GM12801 (cell line): Measurements from ENCODE around the gene FCHO2.

Experiments used
- TF ChIP-seq, protein P1 (sequence below): IDR thresholded peaks from one replicate; pipeline ENCODE4 v1.5.1; 2011; ENCODE audit warnings: control low read depth; ENCODE audit not compliant: insufficient read length; ENCODE audit errors: extremely low read depth

The FCHO2 gene

DNA sequence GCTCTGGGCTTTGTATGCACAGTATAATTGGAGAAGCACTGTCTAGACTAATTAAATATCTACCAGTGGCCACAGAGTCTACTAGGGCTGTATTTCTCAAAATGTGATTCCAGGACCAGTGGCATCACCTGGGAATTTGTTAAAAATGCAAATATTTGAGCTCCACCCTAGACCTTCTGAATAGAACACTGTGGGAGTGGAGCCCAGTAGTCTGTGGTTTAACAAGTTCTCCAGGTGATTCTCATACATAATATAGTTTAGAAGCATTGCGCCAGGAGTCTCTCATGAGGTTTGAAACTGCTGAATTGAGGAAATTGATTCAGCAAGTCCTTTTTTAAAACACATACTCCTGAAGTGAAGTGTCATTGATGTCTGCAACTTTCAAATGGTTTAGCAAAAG is 74.7 kb downstream of the FCHO2 start:
- TF ChIP-seq, protein P1, sequence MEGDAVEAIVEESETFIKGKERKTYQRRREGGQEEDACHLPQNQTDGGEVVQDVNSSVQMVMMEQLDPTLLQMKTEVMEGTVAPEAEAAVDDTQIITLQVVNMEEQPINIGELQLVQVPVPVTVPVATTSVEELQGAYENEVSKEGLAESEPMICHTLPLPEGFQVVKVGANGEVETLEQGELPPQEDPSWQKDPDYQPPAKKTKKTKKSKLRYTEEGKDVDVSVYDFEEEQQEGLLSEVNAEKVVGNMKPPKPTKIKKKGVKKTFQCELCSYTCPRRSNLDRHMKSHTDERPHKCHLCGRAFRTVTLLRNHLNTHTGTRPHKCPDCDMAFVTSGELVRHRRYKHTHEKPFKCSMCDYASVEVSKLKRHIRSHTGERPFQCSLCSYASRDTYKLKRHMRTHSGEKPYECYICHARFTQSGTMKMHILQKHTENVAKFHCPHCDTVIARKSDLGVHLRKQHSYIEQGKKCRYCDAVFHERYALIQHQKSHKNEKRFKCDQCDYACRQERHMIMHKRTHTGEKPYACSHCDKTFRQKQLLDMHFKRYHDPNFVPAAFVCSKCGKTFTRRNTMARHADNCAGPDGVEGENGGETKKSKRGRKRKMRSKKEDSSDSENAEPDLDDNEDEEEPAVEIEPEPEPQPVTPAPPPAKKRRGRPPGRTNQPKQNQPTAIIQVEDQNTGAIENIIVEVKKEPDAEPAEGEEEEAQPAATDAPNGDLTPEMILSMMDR = no peak

DNA sequence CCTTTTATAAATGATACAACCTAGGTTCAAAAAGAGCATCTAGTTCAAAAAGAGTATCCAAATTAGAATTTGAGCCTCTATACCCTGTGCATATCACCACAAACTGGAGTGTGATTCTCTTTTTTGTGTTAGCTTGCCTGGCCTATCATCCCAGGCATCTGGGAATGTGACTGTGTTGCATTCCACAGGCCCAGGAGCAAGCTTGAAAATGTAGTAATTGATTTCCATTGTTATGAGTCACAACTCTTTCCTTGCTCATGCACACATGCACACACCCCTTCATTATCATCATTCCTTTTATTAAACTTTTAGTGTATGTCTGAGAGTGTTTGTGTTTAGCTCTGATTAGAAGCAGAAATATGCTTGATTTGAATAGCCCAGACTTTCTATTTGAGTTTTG is 75.2 kb downstream of the FCHO2 start:
- TF ChIP-seq, protein P1 = no peak

DNA sequence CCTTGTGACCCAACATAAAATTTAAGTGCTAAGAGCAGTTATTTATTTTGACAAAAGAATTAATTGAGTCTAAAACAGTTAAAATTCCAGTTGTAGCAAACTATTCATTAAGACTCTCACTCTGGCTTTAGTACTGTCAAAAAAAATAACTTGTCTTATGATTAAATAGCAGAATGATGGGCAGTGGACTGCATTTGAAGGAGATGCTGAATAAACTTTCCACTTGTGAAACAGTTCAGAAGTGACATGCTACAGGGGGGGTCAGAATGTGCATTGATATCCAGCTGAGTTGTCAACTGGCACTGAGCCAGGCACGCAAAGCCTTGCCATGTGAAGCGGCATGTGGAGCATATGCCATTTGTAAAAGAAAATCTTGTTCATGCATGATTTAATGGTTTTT is 76.0 kb downstream of the FCHO2 start:
- TF ChIP-seq, protein P1 = no peak

DNA sequence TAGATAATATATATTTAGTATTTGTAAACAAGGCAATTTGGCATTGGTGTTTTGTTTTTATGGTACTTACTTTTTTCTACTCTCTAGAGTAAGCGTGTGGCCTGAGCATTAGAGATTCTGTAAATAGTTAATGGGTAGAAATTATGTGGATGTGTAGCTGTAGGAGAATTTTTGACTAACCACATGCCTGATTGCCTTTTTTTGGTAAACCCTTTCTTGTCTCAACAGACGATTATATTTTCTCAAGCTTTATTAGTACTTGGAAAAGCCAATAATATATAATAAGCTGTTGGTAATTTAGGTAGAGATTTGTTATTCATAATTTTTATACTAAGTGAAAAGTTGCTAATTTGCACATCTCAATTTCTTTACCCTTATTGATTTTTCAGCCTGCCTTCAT is 76.8 kb downstream of the FCHO2 start:
- TF ChIP-seq, protein P1 = no peak

- TF ChIP-seq, protein P1 = no peak
Measured at GRCh38 chr5:73037545-73037944, 81.7 kb downstream of the FCHO2 start.

DNA sequence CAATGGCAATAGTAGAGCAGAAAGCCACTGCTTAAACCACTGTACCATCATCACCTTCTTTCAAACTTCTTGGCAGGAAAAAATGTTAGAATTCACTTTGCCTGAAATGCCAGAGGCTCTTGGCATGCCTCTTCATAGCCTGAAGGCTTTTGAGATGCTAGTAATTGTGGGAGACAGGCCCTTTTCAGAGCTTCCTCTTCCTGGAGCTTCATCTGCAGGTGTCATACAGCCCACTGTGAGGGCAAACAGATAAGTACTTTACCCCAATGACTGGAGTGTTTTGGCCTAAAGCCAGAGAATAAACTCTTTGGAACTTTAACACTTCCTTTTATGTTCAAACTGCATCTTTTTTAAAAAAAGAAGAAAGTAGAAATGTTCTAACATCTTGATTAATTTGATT is 83.2 kb downstream of the FCHO2 start:
- TF ChIP-seq, protein P1 = no peak

GRCh38 chr5:73042993-73043392 is 87.2 kb downstream of the FCHO2 start:
- TF ChIP-seq, protein P1 = no peak

DNA sequence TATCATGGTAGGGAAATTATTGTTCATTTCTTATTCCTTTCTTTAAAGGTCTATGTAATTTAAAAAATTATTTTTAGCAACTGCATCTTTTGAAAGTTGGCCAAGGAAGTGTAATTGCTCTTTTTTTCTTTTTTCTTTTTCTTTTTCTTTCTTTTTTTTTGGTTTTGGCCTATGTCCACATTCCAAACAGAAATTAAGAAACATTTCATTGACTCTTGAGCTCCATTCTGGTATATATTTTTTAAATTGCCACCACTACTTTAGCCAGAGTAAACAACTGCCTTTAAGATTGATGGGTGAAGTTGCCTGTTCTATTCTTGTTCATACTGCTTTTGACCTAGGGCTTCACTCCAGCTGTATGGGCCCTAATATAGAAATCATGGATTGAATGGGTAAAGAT is 88.7 kb downstream of the FCHO2 start:
- TF ChIP-seq, protein P1 = no peak
